Suprapubic skin (tissue), 4 donors: ENCODE measurements around the gene IGFBP4.

Experiments
- POLR2A ChIP-seq, 2 donors: fragments of 450-650 bp; IDR thresholded peaks; one replicate each; pipeline ENCODE4 v1.6.1; 2017; ENCODE audit warnings: antibody characterized with exemption in 2 of 2, mild to moderate bottlenecking in 2 of 2, moderate library complexity in 2 of 2
- POLR2AphosphoS5 ChIP-seq, 3 donors: sonication (generic); formaldehyde crosslinking; IDR thresholded peaks; one replicate each; pipeline ENCODE4 v1.6.1; 2017; ENCODE audit warnings: antibody characterized with exemption in 3 of 3

DNA sequence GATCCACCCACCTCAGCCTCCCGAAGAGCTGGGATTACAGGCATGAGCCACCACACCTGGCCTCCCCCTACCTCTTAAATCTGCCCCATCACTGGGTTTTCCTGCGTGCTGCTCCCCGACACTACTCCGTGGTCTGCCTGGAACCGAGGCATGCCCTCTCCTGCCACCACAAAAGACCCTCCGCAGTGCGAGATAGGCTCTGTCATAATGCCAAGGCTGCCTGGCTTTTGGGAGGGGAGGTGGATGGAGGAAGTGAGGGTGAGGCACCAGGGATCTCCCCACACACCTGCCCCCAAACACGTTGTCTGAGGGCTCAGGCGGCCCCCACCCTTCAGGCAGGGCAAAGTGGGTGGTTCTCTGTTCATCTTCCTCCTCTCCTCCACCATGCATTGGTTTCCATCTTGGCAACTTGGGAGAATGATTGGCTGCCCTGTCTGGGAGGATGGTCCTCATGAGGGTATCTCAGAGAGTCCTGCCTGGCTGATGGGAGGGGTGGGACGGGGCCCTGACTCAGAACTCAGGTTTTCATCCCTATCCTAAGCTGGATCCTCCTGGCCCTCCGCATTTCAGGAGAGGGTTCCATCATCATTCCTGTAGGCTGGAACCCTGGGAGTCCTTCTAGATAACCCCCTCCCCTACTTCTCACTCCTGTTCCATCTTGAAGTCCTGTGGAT is 23.2 kb downstream of the IGFBP4 start:
- TF ChIP-seq POLR2A (IDR thresholded peaks at IDR 0.05) = no peak
- no peak for TF ChIP-seq POLR2AphosphoS5 (IDR thresholded peaks at IDR 0.05)
